ENCODE results near the gene FSTL5. TPM values are rescaled to one million over a fixed set of nuclear protein-coding genes. Genes with fewer than 3 reads are reported as not detected.
A peak's percentile ranks its signal among the peaks of the same experiment; 100 is the strongest.
"Not testable (repeated sequence)": the region's sequence is repeated elsewhere in the genome, so short reads cannot be mapped to it uniquely, and the experiment has no call there.

The FSTL5 gene
- total and polyA plus RNA-seq, 2 of the 13 experiments (the other 11 are each of a cell fraction or from before 2014, with no cell fraction given): 0.03 to 0.07 TPM

DNA sequence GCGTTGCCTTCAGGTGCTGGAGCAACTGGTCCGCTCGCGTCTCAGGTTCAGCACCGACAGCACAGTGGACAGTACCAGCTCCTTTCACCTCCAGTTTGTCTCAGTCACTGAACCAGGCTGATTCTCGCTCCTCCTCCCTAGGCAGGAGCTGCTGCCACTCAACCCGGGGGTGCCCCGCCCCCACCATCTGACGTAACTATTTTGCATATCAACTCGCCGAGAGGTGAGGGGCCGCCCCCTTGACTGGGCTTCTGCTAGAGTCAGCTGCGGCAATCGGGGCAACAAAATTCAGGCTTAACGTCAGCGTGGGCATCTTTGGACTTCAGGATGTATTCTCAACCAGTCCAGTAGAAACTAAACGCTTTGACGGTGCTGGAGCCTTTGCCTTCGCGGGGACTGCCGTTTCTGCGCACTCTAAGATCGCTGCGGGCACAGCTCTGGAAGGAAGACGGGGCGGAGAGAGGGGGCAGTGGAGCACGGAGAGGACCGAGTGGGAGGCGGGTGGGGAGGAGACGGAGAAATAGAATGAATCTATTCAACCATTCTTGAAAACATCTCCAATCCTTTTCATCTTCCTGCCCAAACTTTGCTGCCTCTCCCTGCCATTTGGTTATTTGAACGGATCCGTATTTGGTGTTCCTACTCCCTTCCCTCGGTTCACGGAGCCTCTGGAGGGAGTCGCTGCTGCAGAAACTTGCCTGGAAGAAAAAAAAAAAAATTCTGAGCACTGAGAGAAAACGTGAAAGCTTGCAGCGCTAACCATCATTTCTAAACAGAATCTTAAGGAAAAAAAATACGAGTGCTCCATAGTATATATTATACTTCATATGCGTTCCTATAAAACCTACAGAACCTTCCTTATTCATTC lies at the start of gene FSTL5 (continued):
- TF ChIP-seq, protein P1, sequence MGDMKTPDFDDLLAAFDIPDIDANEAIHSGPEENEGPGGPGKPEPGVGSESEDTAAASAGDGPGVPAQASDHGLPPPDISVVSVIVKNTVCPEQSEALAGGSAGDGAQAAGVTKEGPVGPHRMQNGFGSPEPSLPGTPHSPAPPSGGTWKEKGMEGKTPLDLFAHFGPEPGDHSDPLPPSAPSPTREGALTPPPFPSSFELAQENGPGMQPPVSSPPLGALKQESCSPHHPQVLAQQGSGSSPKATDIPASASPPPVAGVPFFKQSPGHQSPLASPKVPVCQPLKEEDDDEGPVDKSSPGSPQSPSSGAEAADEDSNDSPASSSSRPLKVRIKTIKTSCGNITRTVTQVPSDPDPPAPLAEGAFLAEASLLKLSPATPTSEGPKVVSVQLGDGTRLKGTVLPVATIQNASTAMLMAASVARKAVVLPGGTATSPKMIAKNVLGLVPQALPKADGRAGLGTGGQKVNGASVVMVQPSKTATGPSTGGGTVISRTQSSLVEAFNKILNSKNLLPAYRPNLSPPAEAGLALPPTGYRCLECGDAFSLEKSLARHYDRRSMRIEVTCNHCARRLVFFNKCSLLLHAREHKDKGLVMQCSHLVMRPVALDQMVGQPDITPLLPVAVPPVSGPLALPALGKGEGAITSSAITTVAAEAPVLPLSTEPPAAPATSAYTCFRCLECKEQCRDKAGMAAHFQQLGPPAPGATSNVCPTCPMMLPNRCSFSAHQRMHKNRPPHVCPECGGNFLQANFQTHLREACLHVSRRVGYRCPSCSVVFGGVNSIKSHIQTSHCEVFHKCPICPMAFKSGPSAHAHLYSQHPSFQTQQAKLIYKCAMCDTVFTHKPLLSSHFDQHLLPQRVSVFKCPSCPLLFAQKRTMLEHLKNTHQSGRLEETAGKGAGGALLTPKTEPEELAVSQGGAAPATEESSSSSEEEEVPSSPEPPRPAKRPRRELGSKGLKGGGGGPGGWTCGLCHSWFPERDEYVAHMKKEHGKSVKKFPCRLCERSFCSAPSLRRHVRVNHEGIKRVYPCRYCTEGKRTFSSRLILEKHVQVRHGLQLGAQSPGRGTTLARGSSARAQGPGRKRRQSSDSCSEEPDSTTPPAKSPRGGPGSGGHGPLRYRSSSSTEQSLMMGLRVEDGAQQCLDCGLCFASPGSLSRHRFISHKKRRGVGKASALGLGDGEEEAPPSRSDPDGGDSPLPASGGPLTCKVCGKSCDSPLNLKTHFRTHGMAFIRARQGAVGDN (CRISPR knock-in tag; IDR thresholded peaks at IDR 0.05): 0 out of 2 replicates have a peak, but pooled peaks have one; percentile 10

DNA sequence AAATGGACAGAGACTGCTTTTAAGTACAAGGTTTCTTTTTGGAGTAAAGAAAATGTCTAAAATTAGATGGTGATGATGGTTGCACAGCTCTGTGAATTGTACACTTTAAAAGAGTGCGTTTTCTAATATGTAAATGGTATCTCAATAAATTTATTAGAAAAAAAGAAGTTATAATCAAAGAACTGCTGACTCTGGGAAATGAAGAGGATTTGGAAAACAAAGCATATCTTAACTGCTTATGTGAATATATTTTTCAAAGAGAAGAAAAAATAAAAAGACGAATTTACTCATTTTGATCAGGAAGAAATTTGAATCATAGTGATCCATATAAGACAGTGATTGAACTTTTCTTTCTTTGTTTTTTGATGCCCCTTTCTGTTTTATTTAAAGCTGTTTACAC lies 45.9 kb upstream of the FSTL5 start:
- DNase-seq (ENCODE audit: low spot score): no peak
- ChIA-PET CTCF (ENCODE audit: low intra/inter-chr PET ratio, low total read pairs) (no interaction called here), POLR2A (no interaction called here)
- H3K27ac ChIP-seq (ENCODE audit: extremely low read length, insufficient read depth, low read length): no peak overlapping the region
- no peaks in the 10 kb centered on the region for H3K36me3 ChIP-seq (replicated peaks in 1 of 2; ENCODE audit: control insufficient read depth in 1 of 2, insufficient read depth in 2 of 2, low read length in 2 of 2)
- no peak overlapping the region for H3K4me2 ChIP-seq (ENCODE audit: low read depth, low read length)
- no peak overlapping the region for H2AFZ ChIP-seq (ENCODE audit: low read length)
- no peak overlapping the region for H3K9ac ChIP-seq (ENCODE audit: insufficient read depth, low read depth, low read length)
- no peak for ATAC-seq
- WGBS (ENCODE audit: low lambda C conversion rate): 1% methylated on average over 2 of the region's 2 CpGs
- no peaks in the 10 kb centered on the region for H3K4me1 ChIP-seq (ENCODE audit: insufficient read depth, low read length)
- peaks cover 4% of the 10 kb centered on the region; the same call in 1 of the 2 replicates for H3K9me3 ChIP-seq (ENCODE audit: low read length)
- intact Hi-C loops (cut with micrococcal nuclease; ENCODE audit: unreplicated experiment): no loop called here
- H3K79me2 ChIP-seq (ENCODE audit: insufficient read depth, low read length): no peaks in the 10 kb centered on the region
- H4K20me1 ChIP-seq (ENCODE audit: insufficient read depth, low read length): no peaks in the 10 kb centered on the region
- TF ChIP-seq, protein P2, sequence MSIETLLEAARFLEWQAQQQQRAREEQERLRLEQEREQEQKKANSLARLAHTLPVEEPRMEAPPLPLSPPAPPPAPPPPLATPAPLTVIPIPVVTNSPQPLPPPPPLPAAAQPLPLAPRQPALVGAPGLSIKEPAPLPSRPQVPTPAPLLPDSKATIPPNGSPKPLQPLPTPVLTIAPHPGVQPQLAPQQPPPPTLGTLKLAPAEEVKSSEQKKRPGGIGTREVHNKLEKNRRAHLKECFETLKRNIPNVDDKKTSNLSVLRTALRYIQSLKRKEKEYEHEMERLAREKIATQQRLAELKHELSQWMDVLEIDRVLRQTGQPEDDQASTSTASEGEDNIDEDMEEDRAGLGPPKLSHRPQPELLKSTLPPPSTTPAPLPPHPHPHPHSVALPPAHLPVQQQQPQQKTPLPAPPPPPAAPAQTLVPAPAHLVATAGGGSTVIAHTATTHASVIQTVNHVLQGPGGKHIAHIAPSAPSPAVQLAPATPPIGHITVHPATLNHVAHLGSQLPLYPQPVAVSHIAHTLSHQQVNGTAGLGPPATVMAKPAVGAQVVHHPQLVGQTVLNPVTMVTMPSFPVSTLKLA (IDR thresholded peaks at IDR 0.05): no peak
- TF ChIP-seq MAFF (IDR thresholded peaks at IDR 0.05; ENCODE audit: low read depth, low read length) (peak; percentile 39; the same call in 1 of the 2 replicates), MAFK (conservative IDR thresholded peaks at IDR 0.05 in 1 of 2, IDR thresholded peaks at IDR 0.05 in 1 of 2; ENCODE audit: low read length in 2 of 2) (peak; percentile 54 to 73; a peak in 3 of 4 replicates)
- in situ Hi-C loops (cut with HindIII; ENCODE audit: extremely low pct_ligation_motif_present, low pct_unique_long_range_greater_than_20kb): no loop called here
- no peak overlapping the region for H3K4me3 ChIP-seq (replicated peaks in 1 of 3; ENCODE audit: insufficient read depth in 1 of 3, low read depth in 2 of 3, low read length in 3 of 3)
- no peak for FAIRE-seq
- H3K27me3 ChIP-seq (ENCODE audit: control insufficient read depth in 1 of 2, insufficient read depth in 2 of 2, low read length in 2 of 2): no peaks in the 10 kb centered on the region
- BruUV-seq (replicated peaks): no TSS peak

DNA sequence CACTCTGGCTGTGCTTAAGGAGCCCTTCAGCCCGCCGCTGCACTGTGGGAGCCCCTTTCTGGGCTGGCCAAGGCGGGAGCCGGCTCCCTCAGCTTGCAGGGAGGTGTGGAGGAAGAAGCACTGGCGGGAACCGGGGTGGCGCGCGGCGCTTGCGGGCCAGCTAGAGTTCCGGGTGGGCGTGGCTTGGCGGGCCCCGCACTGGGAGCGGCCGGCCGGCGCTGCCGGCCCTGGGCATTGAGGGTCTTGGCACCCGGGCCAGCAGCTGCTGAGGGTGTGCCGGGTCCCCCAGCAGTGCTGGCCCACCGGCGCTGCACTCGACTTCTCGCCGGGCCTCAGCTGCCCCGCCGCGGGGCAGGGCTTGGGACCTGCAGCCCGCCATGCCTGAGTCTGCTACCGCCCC lies 39.7 kb upstream of the FSTL5 start:
- H3K4me1 ChIP-seq (ENCODE audit: insufficient read depth, low read length); CTCF ChIA-PET (ENCODE audit: low intra/inter-chr PET ratio, low total read pairs); H3K9ac ChIP-seq (ENCODE audit: insufficient read depth, low read depth, low read length); BruUV-seq (replicated peaks); H3K79me2 ChIP-seq (ENCODE audit: insufficient read depth, low read length); H2AFZ ChIP-seq (ENCODE audit: low read length); POLR2A ChIA-PET; ATAC-seq; H3K27ac ChIP-seq (ENCODE audit: extremely low read length, insufficient read depth, low read length); H3K4me3 ChIP-seq (replicated peaks in 1 of 3; ENCODE audit: insufficient read depth in 1 of 3, low read depth in 2 of 3, low read length in 3 of 3); FAIRE-seq; H3K36me3 ChIP-seq (replicated peaks in 1 of 2; ENCODE audit: control insufficient read depth in 1 of 2, insufficient read depth in 2 of 2, low read length in 2 of 2); DNase-seq (ENCODE audit: low spot score); H3K4me2 ChIP-seq (ENCODE audit: low read depth, low read length); H3K9me3 ChIP-seq (ENCODE audit: low read length); H3K27me3 ChIP-seq (ENCODE audit: control insufficient read depth in 1 of 2, insufficient read depth in 2 of 2, low read length in 2 of 2); in situ Hi-C loops (cut with HindIII; ENCODE audit: extremely low pct_ligation_motif_present, low pct_unique_long_range_greater_than_20kb); H4K20me1 ChIP-seq (ENCODE audit: insufficient read depth, low read length); intact Hi-C loops (cut with micrococcal nuclease; ENCODE audit: unreplicated experiment): not testable (repeated sequence)
- 33% methylated on average over 9 of the region's 32 CpGs for WGBS (ENCODE audit: low lambda C conversion rate)
